WERI-Rb-1 (cell line): Measurements from ENCODE around the gene HAL.

Experiments used
- DNase-seq: peaks from one replicate; pipeline ENCODE4 v3.0.0-alpha.2; 2020
- H3K27ac ChIP-seq: fragments of 250-450 bp; sonication (Bioruptor Pico); 2 replicates; pipeline ENCODE4 v1.5.1; 2020; ENCODE audit warnings: mild to moderate bottlenecking, moderate library complexity
- H3K27me3 ChIP-seq: fragments of 250-450 bp; sonication (Bioruptor Pico); 2 replicates; pipeline ENCODE4 v1.5.1; 2021; ENCODE audit warnings: mild to moderate bottlenecking, low read depth, moderate library complexity; ENCODE audit not compliant: insufficient read depth, severe bottlenecking
- H3K36me3 ChIP-seq: fragments of 250-450 bp; sonication (Bioruptor Pico); 2 replicates; pipeline ENCODE4 v1.5.1; 2020; ENCODE audit warnings: mild to moderate bottlenecking, moderate library complexity
- H3K4me3 ChIP-seq: 2 replicates; pipeline ENCODE4 v1.5.1; 2011; ENCODE audit warnings: low read depth, mild to moderate bottlenecking, control low read depth, low read length
- H3K9me3 ChIP-seq: fragments of 250-450 bp; sonication (Bioruptor Pico); 2 replicates; pipeline ENCODE4 v1.5.1; 2021; ENCODE audit warnings: mild to moderate bottlenecking, moderate library complexity; ENCODE audit not compliant: severe bottlenecking
- TF ChIP-seq, protein P1 (sequence below): IDR thresholded peaks from 2 replicates; pipeline ENCODE4 v1.5.1; 2011; ENCODE audit warnings: low read depth, mild to moderate bottlenecking, control low read depth, inconsistent platforms, low read length

HAL gene

DNA sequence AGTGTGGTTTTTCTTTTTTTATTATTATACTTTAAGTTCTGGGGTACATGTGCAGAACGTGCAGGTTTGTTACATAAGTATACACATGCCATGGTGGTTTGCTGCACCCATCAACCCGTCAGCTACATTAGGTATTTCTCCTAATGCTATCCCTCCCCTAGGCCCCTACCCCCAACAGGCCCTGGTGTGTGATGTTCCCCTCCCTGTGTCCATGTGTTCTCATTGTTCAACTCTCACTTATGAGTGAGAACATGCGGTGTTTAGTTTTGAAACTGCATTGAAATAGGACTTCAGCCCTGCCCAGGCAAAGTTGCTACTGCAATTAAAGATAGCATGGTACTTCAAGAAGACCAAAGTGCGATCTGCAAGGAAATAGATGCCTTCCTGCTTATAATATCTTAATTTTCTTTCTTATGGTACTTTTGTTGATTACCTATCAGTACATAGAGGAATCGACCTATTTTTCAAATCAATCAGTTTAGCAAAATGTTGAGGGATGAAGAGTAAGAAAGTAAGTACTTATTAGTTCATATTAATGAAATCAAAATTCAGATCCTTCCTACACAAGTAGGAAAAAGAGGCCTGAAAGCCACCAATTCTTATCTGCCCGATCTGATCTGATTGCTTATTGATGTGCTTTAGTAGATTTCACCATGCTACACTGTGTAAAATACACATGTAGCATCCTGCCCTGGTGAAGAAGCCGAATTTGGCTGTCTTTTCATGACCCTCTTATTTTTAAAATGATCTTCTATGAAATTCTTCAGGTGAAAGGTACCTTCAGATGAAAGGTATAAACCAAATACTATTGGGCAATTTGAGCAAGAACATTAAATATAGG is 37.6 kb upstream of the HAL start:
- Histone ChIP-seq H3K9me3 (no peaks in the 10 kb centered on the region), H3K27me3 (no peaks in the 10 kb centered on the region), H3K27ac (no peak overlapping the region), H3K4me3 (peak overlapping the region; percentile 71), H3K36me3 (no peaks in the 10 kb centered on the region)
- no peak for DNase-seq
- TF ChIP-seq, protein P1, sequence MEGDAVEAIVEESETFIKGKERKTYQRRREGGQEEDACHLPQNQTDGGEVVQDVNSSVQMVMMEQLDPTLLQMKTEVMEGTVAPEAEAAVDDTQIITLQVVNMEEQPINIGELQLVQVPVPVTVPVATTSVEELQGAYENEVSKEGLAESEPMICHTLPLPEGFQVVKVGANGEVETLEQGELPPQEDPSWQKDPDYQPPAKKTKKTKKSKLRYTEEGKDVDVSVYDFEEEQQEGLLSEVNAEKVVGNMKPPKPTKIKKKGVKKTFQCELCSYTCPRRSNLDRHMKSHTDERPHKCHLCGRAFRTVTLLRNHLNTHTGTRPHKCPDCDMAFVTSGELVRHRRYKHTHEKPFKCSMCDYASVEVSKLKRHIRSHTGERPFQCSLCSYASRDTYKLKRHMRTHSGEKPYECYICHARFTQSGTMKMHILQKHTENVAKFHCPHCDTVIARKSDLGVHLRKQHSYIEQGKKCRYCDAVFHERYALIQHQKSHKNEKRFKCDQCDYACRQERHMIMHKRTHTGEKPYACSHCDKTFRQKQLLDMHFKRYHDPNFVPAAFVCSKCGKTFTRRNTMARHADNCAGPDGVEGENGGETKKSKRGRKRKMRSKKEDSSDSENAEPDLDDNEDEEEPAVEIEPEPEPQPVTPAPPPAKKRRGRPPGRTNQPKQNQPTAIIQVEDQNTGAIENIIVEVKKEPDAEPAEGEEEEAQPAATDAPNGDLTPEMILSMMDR = no peak

DNA sequence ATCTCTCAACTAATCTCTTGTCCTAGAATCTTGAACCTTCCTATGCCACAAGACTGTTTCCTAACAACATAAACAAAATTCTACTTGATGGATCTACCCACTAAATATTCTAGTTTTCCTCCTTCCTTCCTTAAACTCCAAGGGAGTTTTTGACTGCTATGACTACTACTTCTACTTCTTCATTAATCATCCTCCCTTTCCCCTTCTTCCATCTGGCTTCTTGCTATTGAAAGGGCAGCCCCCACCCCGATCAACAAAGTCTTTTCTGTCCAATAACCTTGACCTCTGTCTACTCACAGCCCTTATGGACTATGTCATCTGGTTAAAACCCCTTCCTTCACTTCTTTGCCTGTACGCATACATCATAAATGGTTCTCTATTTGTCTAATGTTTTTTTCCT is 33.7 kb upstream of the HAL start:
- H3K4me3 ChIP-seq = no peak overlapping the region
- H3K27ac ChIP-seq = no peak overlapping the region
- TF ChIP-seq, protein P1 = no peak
- no peaks in the 10 kb centered on the region for H3K9me3 ChIP-seq
- H3K36me3 ChIP-seq = peaks cover 4% of the 10 kb centered on the region
- H3K27me3 ChIP-seq = no peaks in the 10 kb centered on the region
- no peak for DNase-seq

DNA sequence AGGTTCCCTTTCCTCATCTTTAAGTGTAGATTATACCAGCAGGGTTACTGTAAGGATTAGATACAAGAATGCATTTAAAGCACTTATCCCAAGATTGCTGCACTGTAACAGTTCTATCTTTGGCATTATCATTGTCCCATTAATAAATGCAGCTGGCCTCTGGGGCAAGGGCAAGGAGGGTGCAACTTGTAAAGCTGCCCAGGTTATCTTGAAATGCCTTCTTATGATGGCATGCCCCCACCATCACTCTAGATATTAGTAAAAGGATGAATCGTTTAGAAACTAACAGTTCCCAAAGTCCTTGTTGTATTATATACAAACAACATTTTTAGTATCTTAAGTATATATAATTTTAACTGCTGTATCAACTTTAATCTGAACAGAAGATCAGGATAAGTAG is 32.4 kb upstream of the HAL start:
- DNase-seq = no peak
- Histone ChIP-seq H3K4me3 (no peak overlapping the region), H3K27me3 (no peaks in the 10 kb centered on the region)

DNA sequence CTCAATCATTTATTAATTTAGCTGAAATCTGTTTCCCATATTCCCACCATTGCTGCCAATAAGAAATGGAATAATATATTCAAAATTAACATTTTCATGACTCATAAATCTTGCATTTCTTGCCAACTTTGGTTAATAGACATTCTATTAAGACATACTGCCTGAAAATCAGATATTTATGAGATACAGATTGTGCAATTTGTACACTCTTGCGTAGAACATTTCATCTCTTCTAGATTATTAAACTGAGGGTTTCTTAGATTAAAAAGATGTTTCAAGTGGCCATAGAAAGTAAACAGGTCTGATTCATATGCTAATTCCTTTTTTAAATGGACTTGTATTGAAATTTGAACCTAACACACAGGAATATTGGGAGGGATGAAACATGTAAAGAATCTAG is 30.2 kb upstream of the HAL start:
- peaks cover 26% of the 10 kb centered on the region for H3K36me3 ChIP-seq
- no peaks in the 10 kb centered on the region for H3K27me3 ChIP-seq
- no peak for DNase-seq
- no peaks in the 10 kb centered on the region for H3K9me3 ChIP-seq
- TF ChIP-seq, protein P1 = no peak
- no peak overlapping the region for H3K27ac ChIP-seq
- no peak overlapping the region for H3K4me3 ChIP-seq

More for the DNA sequence above, 32.4 kb upstream of the HAL start:
- Histone ChIP-seq H3K36me3 (peaks cover 9% of the 10 kb centered on the region), H3K9me3 (no peaks in the 10 kb centered on the region), H3K27ac (no peak overlapping the region)
- TF ChIP-seq, protein P1 = no peak

DNA sequence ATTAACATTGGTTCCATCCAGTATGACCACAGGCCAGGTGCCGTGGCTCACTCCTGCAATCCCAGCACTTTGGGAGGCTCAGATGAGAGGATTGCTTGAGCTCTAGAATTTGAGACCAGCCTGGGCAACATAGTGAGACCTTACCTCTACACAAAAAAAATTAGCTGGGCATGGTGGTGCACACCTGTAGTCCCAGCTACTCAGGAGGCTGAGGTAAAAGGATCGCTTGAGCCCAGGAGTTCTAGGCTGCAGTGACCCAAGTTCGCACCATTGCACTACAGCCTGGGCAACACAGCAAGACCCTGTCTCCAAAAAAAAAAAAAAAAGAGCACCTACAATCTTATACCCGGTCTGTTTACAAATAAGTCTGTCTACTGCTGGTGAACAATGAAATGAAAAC is 29.4 kb upstream of the HAL start:
- Histone ChIP-seq H3K9me3 (no peaks in the 10 kb centered on the region), H3K27ac (no peak overlapping the region), H3K36me3 (peaks cover 28% of the 10 kb centered on the region), H3K4me3 (no peak overlapping the region), H3K27me3 (no peaks in the 10 kb centered on the region)
- DNase-seq = no peak
- TF ChIP-seq, protein P1 = no peak
